GOT3 (cell line): Measurements from ENCODE around the gene SDHD.
"Not testable (repeated sequence)": the region's sequence is repeated elsewhere in the genome, so short reads cannot be mapped to it uniquely, and the experiment has no call there.

Source experiments
- DNase-seq: peaks from one replicate; lab custom pipeline; 2025; ENCODE audit warnings: mixed read lengths; lab: John Stamatoyannopoulos, UW

The SDHD gene

GRCh38 chr11:112086422-112087191 is at the start of gene SDHD, which contains the start of gene TIMM8B:
Gene SDHD (plus strand): TSS chr11:112086873. CDS start chr11:112086908, 35 bp downstream.
Gene TIMM8B (minus strand): TSS chr11:112086756. CDS start chr11:112086723, 33 bp downstream.
- peak; percentile 75 for DNase-seq

DNA sequence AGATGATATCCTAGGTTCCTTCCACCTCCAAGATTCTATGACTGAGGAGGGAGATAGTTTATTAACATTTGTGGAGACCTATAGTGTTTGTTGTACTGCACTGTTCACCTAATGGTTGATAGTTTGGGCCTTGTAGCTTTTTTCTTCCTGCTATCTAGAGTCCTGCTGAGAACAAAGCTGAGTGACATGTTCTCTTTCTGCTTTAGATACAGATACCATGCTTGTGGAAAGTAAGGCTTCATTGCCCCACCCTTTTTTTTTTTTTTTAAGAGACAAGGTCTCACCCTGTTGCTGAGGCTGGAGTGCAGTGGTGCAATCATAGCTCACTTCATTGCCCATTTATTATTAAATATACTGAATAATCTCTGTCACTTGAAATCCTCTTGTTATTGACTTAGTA is 49.1 kb upstream of the SDHD start:
- no peak for DNase-seq

- no peak for DNase-seq
These were observed 44.3 kb upstream of the SDHD start for GRCh38 chr11:112042161-112042960.

GRCh38 chr11:112042961-112043304 is 43.7 kb upstream of the SDHD start:
- no peak for DNase-seq

DNA sequence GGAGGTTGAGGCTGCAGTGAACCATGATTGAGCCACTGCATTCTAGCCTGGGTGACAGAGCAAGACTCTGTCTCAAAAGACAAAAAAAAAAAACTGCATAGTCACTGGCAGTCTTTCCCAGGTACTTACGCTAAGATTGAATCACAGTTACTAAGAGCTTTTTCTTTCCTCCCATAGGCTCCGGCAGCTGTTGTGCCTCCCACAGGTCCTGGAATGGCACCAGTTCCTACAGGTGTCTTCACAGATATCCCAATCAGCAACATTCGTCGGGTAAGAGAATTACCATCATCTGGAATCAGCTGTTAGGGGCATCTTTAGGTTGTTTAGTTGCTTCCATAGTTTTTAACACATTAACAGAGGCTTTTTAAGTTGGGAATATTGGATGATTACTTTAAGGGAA is 41.7 kb upstream of the SDHD start:
- no peak for DNase-seq

- DNase-seq: not testable (repeated sequence)
These were observed 40.0 kb upstream of the SDHD start for GRCh38 chr11:112046647-112047046.

DNA sequence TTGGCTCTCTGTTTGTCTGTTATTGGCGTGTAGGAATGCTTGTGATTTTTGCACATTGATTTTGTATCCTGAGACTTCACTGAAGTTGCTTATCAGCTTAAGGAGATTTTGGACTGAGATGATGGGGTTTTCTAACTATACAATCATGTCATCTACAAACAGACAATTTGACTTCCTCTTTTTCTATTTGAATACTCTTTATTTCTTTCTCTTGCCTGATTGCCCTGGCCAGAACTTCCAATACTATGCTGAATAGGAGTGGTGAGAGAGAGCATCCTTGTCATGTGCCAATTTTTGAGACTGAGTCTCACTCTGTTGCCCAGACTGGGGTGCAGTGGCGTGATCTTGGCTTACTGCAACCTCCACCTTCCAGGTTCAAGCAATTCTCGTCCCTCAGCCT is 38.4 kb upstream of the SDHD start:
- not testable (repeated sequence) for DNase-seq

DNA sequence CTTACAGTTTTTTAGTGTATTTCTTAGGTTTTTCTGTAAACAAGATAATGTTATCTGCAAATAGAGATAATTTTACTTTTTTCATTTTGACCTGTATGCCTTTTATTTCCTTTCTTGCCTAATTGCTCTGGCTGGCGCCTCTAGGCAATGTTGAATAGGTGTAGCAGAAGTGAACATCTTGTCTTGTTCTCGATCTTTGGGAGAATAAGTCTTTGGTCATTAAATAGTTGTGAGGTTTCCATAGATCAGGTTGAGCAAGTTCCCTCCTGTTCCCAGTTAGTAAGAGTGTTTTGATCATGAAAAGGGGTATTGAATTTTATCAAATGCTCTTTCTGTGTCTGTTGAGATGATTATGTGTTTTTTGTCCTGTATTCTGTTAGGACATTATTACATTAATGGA is 36.9 kb upstream of the SDHD start:
- no peak for DNase-seq

- DNase-seq: no peak
These were observed 36.0 kb upstream of the SDHD start for GRCh38 chr11:112050721-112051120.

GRCh38 chr11:112051768-112052167 is 34.9 kb upstream of the SDHD start:
- no peak for DNase-seq

GRCh38 chr11:112057170-112057569 is 29.5 kb upstream of the SDHD start:
- no peak for DNase-seq

DNA sequence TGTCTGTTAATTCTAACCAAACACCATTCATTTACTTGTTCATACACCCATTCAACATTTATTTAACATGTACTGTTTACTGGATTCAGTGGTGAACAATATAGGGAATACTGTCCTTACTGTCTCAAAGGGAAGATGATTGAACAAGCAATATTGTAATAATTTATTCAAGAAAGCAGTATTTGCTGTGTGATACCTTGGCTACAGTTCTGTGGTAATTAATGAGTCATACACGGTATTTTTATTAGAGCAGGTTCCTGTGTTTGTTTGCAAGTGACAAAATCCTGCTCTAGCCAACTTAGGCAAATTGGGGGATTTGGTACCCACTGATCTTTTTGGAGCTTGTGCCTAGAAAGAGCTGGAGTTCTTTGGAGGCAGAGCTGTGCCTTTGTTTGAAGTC is 28.6 kb upstream of the SDHD start:
- no peak for DNase-seq

GRCh38 chr11:112062923-112063322 is 23.8 kb upstream of the SDHD start:
- DNase-seq: no peak

GRCh38 chr11:112073941-112074811 is 12.5 kb upstream of the SDHD start, which contains the start of the genes NKAPD1 and PIH1D2:
Gene NKAPD1 (plus strand): TSS chr11:112074299. CDS start chr11:112075575, 1,276 bp downstream.
Gene PIH1D2 (minus strand): TSS chr11:112074017. CDS start chr11:112073174, 843 bp downstream.
- peak; percentile 7 for DNase-seq

DNA sequence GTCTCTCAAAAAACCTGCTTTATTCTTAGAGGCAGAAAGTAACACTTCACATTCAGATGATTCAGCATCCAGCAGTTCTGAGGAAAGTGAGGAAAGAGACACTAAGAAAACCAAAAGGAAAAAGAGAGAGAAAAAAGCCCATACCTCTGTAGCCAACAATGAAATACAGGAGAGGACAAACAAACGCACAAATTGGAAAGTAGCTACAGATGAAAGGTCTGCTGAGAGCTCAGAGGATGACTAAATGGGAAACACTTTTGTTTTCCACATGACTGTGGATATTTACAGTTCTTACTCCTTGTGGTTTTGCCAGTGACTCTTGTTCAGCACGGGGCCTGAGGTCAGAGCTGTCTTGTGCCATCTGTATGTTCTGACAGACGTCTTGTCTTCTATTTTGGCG is 3.9 kb upstream of the SDHD start:
- DNase-seq: no peak

- DNase-seq: no peak
These were observed 751 bp upstream of the SDHD start for GRCh38 chr11:112085822-112086421.

- no peak for DNase-seq
These were observed 539 bp downstream of the SDHD start for GRCh38 chr11:112087212-112087611.

GRCh38 chr11:112095302-112095701 is 8.6 kb downstream of the SDHD start:
- not testable (repeated sequence) for DNase-seq

DNA sequence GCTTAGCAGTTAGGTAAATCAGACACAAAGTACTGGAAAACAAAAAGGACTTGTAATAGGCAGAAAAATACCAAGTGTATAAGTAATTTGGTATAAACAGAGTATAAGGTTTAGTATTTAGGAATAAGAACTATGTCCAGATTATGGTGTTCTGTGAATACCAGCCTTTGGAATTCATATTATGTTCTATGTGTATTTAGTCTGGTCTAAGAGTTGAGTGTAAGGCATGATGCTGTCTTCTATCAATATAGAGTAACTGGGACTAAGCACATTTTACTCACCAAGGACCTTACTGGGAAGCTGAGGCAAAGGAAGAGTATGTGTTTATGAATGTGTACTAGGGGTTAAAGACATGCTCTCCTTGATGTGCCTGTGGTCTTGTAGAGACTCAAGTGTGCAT is 9.5 kb downstream of the SDHD start:
- DNase-seq: no peak

DNA sequence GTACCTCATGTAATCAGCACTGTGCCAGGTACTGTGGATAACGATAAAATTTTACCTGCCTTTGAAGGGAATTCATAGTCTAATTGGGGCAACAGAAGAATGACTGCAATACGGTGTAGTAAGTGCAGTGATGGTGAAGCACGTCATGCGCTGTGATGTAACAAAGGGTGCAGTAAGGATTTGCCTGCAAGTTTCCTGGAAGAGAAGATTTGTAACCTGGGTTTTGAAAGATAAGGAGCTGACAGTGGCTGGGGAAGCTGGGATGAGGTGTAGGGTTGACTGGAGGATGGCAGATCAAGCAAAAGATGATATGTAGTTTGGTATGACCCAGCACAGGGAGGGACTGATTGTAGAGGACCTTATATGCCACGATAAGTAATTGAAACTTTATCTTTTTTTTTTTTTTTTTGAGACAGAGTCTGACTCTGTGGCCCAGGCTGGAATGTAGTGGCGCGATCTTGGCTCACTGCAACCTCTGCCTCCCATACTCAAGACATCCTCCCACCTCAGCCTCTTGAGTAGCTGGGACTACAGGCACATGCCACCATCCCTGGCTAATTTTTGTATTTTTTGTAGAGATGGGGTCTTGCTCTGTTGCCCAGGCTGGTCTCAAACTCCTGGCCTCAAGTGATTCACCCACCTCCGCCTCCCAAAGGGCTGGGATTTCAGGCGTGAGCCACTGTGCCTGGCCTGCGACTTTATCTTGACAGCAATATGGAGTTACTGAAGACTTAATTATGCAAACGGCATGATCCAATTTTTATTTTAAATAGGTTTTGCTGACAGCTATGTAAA is 11.3 kb downstream of the SDHD start:
- no peak for DNase-seq

GRCh38 chr11:112100462-112100861 is 13.8 kb downstream of the SDHD start:
- DNase-seq: no peak
